ENCODE data around the gene DNAH11. TPM values are rescaled to one million over a fixed set of nuclear protein-coding genes. Genes with fewer than 3 reads are reported as not detected.

Gene DNAH11
- total RNA-seq, 4 donors from 2014 or later, result 0.20 to 2.5 (median 0.71) TPM

DNA sequence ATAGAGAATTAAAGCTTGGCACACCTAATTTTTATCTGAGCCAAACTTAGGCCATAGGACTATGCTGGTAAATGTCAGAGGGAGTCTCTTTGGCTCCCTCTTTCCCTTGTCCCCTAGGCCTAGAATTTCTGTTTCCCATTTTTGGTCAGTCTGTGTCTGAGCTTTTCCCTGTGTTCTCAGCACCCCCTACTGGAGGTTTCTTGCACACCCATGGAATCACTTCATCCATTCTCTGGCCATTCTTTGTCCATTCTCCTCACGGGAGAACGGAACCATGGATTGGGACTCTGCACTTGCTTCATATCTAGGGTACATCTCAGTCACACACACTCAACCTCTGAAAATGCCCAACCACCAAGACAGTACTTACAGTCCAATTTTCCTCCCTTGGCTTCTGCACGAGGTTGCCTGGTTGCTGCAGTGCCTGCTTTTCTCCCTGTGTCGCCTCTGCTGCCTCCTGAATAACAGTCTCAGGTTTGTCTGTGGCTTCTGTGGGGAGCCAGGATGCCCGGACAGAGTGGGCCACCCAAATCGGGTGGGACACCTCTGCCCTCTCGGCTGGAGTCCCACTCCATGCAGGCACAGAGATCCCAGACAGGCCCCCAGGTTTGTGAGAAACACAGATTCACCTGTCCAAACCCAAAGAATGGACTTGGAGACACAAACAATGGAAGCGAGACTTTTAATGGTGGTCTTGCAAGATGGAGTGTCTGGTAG lies 35.1 kb upstream of the DNAH11 start:
- Histone ChIP-seq H3K4me1 (no peaks in the 10 kb centered on the region), H3K4me3 (no peak overlapping the region), H3K27me3 (no peaks in the 10 kb centered on the region), H3K9me3 (peaks cover 0 to 23% (median 0%) of the 10 kb centered on the region in 4 donors), H3K36me3 (peaks cover 0 to 91% (median 4%) of the 10 kb centered on the region in 3 donors), H3K27ac (no peak overlapping the region)
- peak in 1 of 2 donors; percentile 48 for DNase-seq (ENCODE audit: low spot score in 2 of 2)
- TF ChIP-seq, protein P1, sequence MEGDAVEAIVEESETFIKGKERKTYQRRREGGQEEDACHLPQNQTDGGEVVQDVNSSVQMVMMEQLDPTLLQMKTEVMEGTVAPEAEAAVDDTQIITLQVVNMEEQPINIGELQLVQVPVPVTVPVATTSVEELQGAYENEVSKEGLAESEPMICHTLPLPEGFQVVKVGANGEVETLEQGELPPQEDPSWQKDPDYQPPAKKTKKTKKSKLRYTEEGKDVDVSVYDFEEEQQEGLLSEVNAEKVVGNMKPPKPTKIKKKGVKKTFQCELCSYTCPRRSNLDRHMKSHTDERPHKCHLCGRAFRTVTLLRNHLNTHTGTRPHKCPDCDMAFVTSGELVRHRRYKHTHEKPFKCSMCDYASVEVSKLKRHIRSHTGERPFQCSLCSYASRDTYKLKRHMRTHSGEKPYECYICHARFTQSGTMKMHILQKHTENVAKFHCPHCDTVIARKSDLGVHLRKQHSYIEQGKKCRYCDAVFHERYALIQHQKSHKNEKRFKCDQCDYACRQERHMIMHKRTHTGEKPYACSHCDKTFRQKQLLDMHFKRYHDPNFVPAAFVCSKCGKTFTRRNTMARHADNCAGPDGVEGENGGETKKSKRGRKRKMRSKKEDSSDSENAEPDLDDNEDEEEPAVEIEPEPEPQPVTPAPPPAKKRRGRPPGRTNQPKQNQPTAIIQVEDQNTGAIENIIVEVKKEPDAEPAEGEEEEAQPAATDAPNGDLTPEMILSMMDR (IDR thresholded peaks at IDR 0.05), result peak in 4 of 5 experiments; percentile 20 to 53 (median 27)
- TF ChIP-seq EP300 (IDR thresholded peaks at IDR 0.05), result no peak
- 88 to 90% methylated on average over 8 of the region's 8 CpGs for WGBS, 2 donors

DNA sequence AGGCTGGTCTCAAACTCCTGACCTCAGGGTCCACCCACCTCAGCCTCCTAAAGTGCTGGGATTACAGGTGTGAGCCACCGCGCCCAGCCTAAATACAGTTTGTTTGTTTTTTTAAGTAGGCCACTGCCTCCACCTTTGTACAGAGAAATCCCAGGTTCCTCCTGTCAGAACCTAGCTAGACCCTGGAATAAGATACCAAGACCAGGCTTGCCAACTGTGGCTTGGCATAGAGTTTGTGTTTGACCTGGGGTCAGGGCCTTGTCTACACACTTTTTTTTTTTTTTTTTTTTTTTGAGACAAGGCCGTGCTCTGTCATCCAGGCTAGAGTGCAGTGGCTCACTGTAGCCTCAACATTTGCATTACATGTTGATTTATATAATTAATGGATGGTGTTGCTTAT lies 34.3 kb upstream of the DNAH11 start:
- no peak overlapping the region for H3K27ac ChIP-seq
- no peak for DNase-seq (ENCODE audit: low spot score in 2 of 2)
- peaks cover 0 to 85% (median 4%) of the 10 kb centered on the region in 3 donors for H3K36me3 ChIP-seq
- no peak for TF ChIP-seq EP300 (IDR thresholded peaks at IDR 0.05)
- TF ChIP-seq POLR2A (IDR thresholded peaks at IDR 0.05), result no peak
- TF ChIP-seq, protein P1 (IDR thresholded peaks at IDR 0.05), result no peak
- no peaks in the 10 kb centered on the region for H3K27me3 ChIP-seq
- peaks cover 0 to 23% (median 0%) of the 10 kb centered on the region in 4 donors for H3K9me3 ChIP-seq
- no peak overlapping the region for H3K4me3 ChIP-seq
- H3K4me1 ChIP-seq, result no peaks in the 10 kb centered on the region
- 97 to 100% methylated on average over 3 of the region's 3 CpGs for WGBS, 2 donors

DNA sequence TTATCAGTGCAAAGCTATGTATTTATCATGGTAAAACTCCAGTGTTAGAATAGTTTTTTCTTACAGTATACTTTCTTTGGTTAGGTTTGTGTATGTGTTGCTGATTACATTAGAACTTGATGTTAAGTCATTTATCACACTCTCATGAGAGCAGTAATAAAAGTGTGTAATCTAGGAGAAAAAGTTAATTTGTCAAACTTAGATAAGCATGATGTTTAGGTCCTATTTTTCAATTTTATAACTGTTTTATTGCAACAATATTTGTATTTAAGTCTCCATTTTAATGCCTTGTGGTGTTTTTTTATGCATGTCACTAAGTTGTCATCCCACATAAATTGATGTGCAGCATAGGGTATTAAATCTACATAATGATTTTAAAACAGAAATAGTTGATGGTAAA lies 28.8 kb upstream of the DNAH11 start:
- DNase-seq (ENCODE audit: low spot score in 2 of 2), result no peak
- no peak overlapping the region for H3K27ac ChIP-seq
- no peak for TF ChIP-seq POLR2A (IDR thresholded peaks at IDR 0.05)
- no peak for TF ChIP-seq EP300 (IDR thresholded peaks at IDR 0.05)
- TF ChIP-seq, protein P1 (IDR thresholded peaks at IDR 0.05), result no peak
- peaks cover 0 to 4% (median 0%) of the 10 kb centered on the region in 4 donors for H3K9me3 ChIP-seq
- no peak overlapping the region for H3K4me3 ChIP-seq
- no peaks in the 10 kb centered on the region for H3K27me3 ChIP-seq
- H3K36me3 ChIP-seq, result peaks cover 0 to 33% (median 4%) of the 10 kb centered on the region in 3 donors
- no peaks in the 10 kb centered on the region for H3K4me1 ChIP-seq

DNA sequence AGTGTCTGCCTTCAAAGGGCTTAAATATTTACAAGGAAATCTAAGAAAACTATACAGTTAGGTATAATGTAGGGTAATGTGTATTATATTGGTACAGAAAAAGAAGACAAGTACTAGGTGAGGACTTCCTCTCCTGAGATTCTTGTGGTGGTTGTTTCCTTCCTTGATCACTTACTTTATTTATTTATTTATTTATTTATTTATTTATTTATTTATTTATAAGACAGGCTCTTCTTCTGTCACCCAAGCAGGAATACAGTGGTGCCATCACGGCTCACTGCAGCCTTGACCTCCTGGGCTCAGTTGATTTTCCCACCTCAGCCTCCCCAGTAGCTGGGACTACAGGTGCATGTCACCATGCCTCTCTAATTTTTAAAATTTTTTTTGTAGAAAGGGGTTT lies 18.2 kb upstream of the DNAH11 start:
- 97 to 100% methylated on average over 1 of the region's 1 CpG for WGBS, 2 donors
- H3K36me3 ChIP-seq, result no peaks in the 10 kb centered on the region
- peaks cover 0 to 3% (median 0%) of the 10 kb centered on the region in 4 donors for H3K9me3 ChIP-seq
- no peak overlapping the region for H3K4me3 ChIP-seq
- no peak for TF ChIP-seq POLR2A (IDR thresholded peaks at IDR 0.05)
- TF ChIP-seq, protein P1 (IDR thresholded peaks at IDR 0.05), result no peak
- TF ChIP-seq EP300 (IDR thresholded peaks at IDR 0.05), result no peak
- H3K27me3 ChIP-seq, result peaks cover 0 to 3% of the 10 kb centered on the region in 2 donors
- DNase-seq (ENCODE audit: low spot score in 2 of 2), result no peak
- no peak overlapping the region for H3K27ac ChIP-seq
- no peaks in the 10 kb centered on the region for H3K4me1 ChIP-seq

DNA sequence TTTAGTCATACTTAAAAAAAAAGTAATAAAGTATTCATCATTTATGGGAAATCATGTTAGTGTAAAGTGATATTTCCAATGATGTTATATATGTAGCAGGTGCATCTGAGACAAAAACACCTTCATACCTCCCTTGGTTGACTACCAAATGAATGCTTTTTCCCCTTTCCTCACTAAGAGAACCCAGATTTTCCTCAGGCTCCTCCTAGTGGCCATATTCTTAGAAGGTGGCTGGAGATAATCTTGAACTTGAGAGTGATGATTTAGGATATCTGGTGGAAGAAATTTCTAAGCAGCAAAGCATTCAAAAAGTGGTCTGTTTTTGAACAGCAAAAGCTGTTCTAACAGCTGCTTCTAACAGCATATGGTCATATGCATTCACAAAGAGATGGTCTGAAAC lies 16.8 kb upstream of the DNAH11 start:
- TF ChIP-seq POLR2A (IDR thresholded peaks at IDR 0.05), result no peak
- TF ChIP-seq, protein P1 (IDR thresholded peaks at IDR 0.05), result peak in 3 of 5 experiments; percentile 15 to 29 (median 22)
- Histone ChIP-seq H3K36me3 (no peaks in the 10 kb centered on the region), H3K9me3 (peaks cover 0 to 1% (median 0%) of the 10 kb centered on the region in 4 donors)

More for the DNA sequence above, 16.8 kb upstream of the DNAH11 start:
- no peak overlapping the region for H3K4me3 ChIP-seq
- no peak overlapping the region for H3K27ac ChIP-seq
- peaks cover 0 to 3% of the 10 kb centered on the region in 2 donors for H3K27me3 ChIP-seq
- no peaks in the 10 kb centered on the region for H3K4me1 ChIP-seq
- DNase-seq (ENCODE audit: low spot score in 2 of 2), result no peak

Measured in tibial nerve (tissue), 4 donors.